Upper lobe of left lung (tissue), 4 donors: ENCODE results near the gene NCAM2.
A peak's percentile ranks its signal among the peaks of the same experiment; 100 is the strongest.

Experiments used
- CTCF ChIP-seq, 6 experiments: fragments of 450-650 bp in 4 of 6; fragments of 200-600 bp in 2 of 6; sonication (generic) in 2 of 6; IDR thresholded peaks; one replicate each; pipeline ENCODE4 v1.5.1; 2016 to 2019; ENCODE audit warnings: antibody characterized with exemption in 6 of 6
- EP300 ChIP-seq, 4 donors: sonication (generic); formaldehyde crosslinking; IDR thresholded peaks; one replicate each; pipeline ENCODE4 v1.5.1; 2017; ENCODE audit warnings: antibody characterized with exemption in 4 of 4, control low read depth in 2 of 4
- POLR2A ChIP-seq, 4 donors: fragments of 450-650 bp; IDR thresholded peaks; one replicate each; pipeline ENCODE4 v1.5.1; 2016 to 2017; ENCODE audit warnings: antibody characterized with exemption in 4 of 4, mild to moderate bottlenecking in 2 of 4
- POLR2AphosphoS5 ChIP-seq, 2 donors: sonication (generic); formaldehyde crosslinking; IDR thresholded peaks; one replicate each; pipeline ENCODE4 v1.5.1; 2017; ENCODE audit warnings: antibody characterized with exemption in 2 of 2

- TF ChIP-seq EP300 (IDR thresholded peaks at IDR 0.05), result peak in 2 of 4 donors; percentile 39 to 97
- TF ChIP-seq CTCF (IDR thresholded peaks at IDR 0.05), result no peak
- no peak for TF ChIP-seq POLR2A (IDR thresholded peaks at IDR 0.05)
- TF ChIP-seq POLR2AphosphoS5 (IDR thresholded peaks at IDR 0.05), result no peak
Observed at GRCh38 chr21:21436012-21436534, 437.9 kb downstream of the NCAM2 start.
